ENCODE results near the gene NAGLU.
A peak's percentile ranks its signal among the peaks of the same experiment; 100 is the strongest.
"Not testable (repeated sequence)": the region's sequence is repeated elsewhere in the genome, so short reads cannot be mapped to it uniquely, and the experiment has no call there.

The NAGLU gene

GRCh38 chr17:42545755-42546505, 9.9 kb downstream of the NAGLU start:
- DNase-seq = not testable (repeated sequence)

GRCh38 chr17:42547001-42547461, 11.0 kb downstream of the NAGLU start:
- no peak for DNase-seq

GRCh38 chr17:42547698-42548069, 11.6 kb downstream of the NAGLU start:
- no peak for DNase-seq

GRCh38 chr17:42548070-42548837, 12.2 kb downstream of the NAGLU start:
- DNase-seq = peak; percentile 64

- DNase-seq = no peak
Observed at GRCh38 chr17:42548993-42549755, 13.1 kb downstream of the NAGLU start.

- DNase-seq = not testable (repeated sequence)
Observed at GRCh38 chr17:42552736-42553135, 16.7 kb downstream of the NAGLU start, which contains the start of gene HSD17B1. Gene HSD17B1 (plus strand): TSS chr17:42552923. CDS start chr17:42552934, 11 bp downstream.

GRCh38 chr17:42553161-42553818, 17.2 kb downstream of the NAGLU start:
- DNase-seq = no peak

GRCh38 chr17:42553866-42554249, 17.8 kb downstream of the NAGLU start:
- DNase-seq = no peak

- DNase-seq = peak; percentile 18
Observed at GRCh38 chr17:42554250-42555121, 18.4 kb downstream of the NAGLU start.

- DNase-seq = no peak
Observed at GRCh38 chr17:42555122-42555622, 19.1 kb downstream of the NAGLU start.

- not testable (repeated sequence) for DNase-seq
Observed at GRCh38 chr17:42555961-42556617, 20.0 kb downstream of the NAGLU start.

- no peak for DNase-seq
Observed at GRCh38 chr17:42559075-42559474, 23.0 kb downstream of the NAGLU start.

GRCh38 chr17:42560246-42560645, 24.2 kb downstream of the NAGLU start:
- DNase-seq = no peak

GRCh38 chr17:42561897-42562387, 25.9 kb downstream of the NAGLU start, which contains the start of gene COASY:
Gene COASY (plus strand): TSS chr17:42562148. CDS start chr17:42562623, 475 bp downstream.
- peak; percentile 92 for DNase-seq

- no peak for DNase-seq
Observed at GRCh38 chr17:42562388-42563142, 26.5 kb downstream of the NAGLU start.

- DNase-seq = no peak
Observed at GRCh38 chr17:42563143-42563509, 27.1 kb downstream of the NAGLU start.

GRCh38 chr17:42563543-42563942, 27.5 kb downstream of the NAGLU start:
- no peak for DNase-seq

- DNase-seq = no peak
Observed at GRCh38 chr17:42563950-42564349, 27.9 kb downstream of the NAGLU start.

- DNase-seq = no peak
Observed at GRCh38 chr17:42564815-42565522, 28.9 kb downstream of the NAGLU start.
